Effector memory CD4-positive, alpha-beta T cell (primary cell): ENCODE measurements around the gene NIBAN1.
A peak's percentile ranks its signal among the peaks of the same experiment; 100 is the strongest.

Experiments used
- DNase-seq, 3 donors: peaks; one replicate each; pipeline ENCODE4 v3.0.0-alpha.2; 2020
- H3K27ac ChIP-seq: 2 replicates; pipeline ENCODE4 v1.7.0; 2013; ENCODE audit warnings: mild to moderate bottlenecking, low read length, moderate library complexity; ENCODE audit not compliant: insufficient read depth, poor library complexity, severe bottlenecking
- H3K27me3 ChIP-seq: replicated peaks from 2 replicates; pipeline ENCODE4 v1.7.0; 2013; ENCODE audit warnings: mild to moderate bottlenecking, low read length; ENCODE audit not compliant: insufficient read depth, control insufficient read depth, poor library complexity, severe bottlenecking
- H3K36me3 ChIP-seq: 2 replicates; pipeline ENCODE4 v1.7.0; 2013; ENCODE audit warnings: mild to moderate bottlenecking, low read length, moderate library complexity; ENCODE audit not compliant: control insufficient read depth, insufficient read depth
- H3K4me1 ChIP-seq: 2 replicates; pipeline ENCODE4 v1.7.0; 2013; ENCODE audit warnings: low read length, mild to moderate bottlenecking; ENCODE audit not compliant: control insufficient read depth, insufficient read depth, poor library complexity, severe bottlenecking
- H3K4me3 ChIP-seq: 2 replicates; pipeline ENCODE4 v1.7.0; 2013; ENCODE audit warnings: low read length, low read depth, mild to moderate bottlenecking; ENCODE audit not compliant: insufficient read depth, poor library complexity, severe bottlenecking
- H3K9me3 ChIP-seq: 2 replicates; pipeline ENCODE4 v1.7.0; 2013; ENCODE audit warnings: mild to moderate bottlenecking, low read length, moderate library complexity; ENCODE audit not compliant: control insufficient read depth

Gene NIBAN1

GRCh38 chr1:184994301-184994700 lies 20.0 kb upstream of the NIBAN1 start:
- DNase-seq = no peak
- H3K4me3 ChIP-seq = no peak overlapping the region
- H3K27ac ChIP-seq = no peak overlapping the region
- no peaks in the 10 kb centered on the region for H3K4me1 ChIP-seq
- H3K27me3 ChIP-seq = no peaks in the 10 kb centered on the region
- no peaks in the 10 kb centered on the region for H3K36me3 ChIP-seq
- H3K9me3 ChIP-seq = no peaks in the 10 kb centered on the region

- H3K36me3 ChIP-seq = no peaks in the 10 kb centered on the region
- no peaks in the 10 kb centered on the region for H3K9me3 ChIP-seq
- no peak overlapping the region for H3K27ac ChIP-seq
- no peaks in the 10 kb centered on the region for H3K27me3 ChIP-seq
- no peak overlapping the region for H3K4me3 ChIP-seq
- DNase-seq = no peak
- H3K4me1 ChIP-seq = no peaks in the 10 kb centered on the region
These were observed 18.0 kb upstream of the NIBAN1 start for GRCh38 chr1:184992271-184992670.

- no peaks in the 10 kb centered on the region for H3K4me1 ChIP-seq
- no peak for DNase-seq
- H3K27ac ChIP-seq = no peak overlapping the region
- H3K27me3 ChIP-seq = no peaks in the 10 kb centered on the region
- H3K9me3 ChIP-seq = no peaks in the 10 kb centered on the region
- no peaks in the 10 kb centered on the region for H3K36me3 ChIP-seq
- H3K4me3 ChIP-seq = no peak overlapping the region
These were observed 15.9 kb upstream of the NIBAN1 start for GRCh38 chr1:184990204-184990603.

DNA sequence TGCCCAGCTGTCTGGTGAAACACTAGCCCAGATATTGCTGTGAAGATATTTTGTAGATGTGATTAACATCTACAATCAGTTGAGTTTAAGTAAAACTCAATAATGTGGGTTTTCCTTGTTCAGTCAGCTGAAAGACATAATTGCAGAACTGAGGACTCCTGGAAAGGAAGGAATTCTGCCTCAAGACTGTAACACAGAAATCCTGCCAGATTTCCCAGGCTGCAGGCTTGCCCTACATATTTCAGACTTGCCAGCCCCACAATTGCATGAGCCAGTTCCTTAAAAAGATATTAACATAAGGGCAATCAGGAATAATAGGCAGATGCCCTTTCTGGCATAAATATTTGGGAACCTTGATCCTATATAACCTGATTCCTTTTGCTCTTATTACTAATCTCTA lies 14.2 kb upstream of the NIBAN1 start:
- no peaks in the 10 kb centered on the region for H3K36me3 ChIP-seq
- no peaks in the 10 kb centered on the region for H3K9me3 ChIP-seq
- no peaks in the 10 kb centered on the region for H3K4me1 ChIP-seq
- H3K27ac ChIP-seq = no peak overlapping the region
- DNase-seq = no peak
- H3K27me3 ChIP-seq = no peaks in the 10 kb centered on the region
- no peak overlapping the region for H3K4me3 ChIP-seq

DNA sequence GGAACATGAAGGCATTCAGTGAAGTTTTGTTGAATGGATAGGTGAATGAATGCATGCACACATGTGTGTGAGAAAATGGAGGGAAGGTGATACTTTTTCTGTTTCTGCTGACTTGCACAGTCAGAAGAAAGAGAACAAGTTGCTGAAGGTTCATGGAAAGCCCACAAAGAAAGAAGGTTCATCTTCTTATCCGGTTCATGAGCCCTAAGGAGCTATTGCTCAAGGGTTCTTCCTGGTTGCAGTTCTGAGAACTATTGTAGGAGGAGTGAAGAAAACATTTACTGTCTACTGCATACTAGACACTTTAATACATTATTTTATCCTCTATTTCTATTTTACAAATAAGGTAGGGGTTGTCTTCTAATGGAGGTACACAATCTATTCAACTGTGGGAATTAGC lies 13.4 kb upstream of the NIBAN1 start:
- H3K9me3 ChIP-seq = no peaks in the 10 kb centered on the region
- H3K36me3 ChIP-seq = no peaks in the 10 kb centered on the region
- H3K27ac ChIP-seq = no peak overlapping the region
- no peak overlapping the region for H3K4me3 ChIP-seq
- DNase-seq = no peak
- H3K4me1 ChIP-seq = no peaks in the 10 kb centered on the region
- H3K27me3 ChIP-seq = no peaks in the 10 kb centered on the region

DNA sequence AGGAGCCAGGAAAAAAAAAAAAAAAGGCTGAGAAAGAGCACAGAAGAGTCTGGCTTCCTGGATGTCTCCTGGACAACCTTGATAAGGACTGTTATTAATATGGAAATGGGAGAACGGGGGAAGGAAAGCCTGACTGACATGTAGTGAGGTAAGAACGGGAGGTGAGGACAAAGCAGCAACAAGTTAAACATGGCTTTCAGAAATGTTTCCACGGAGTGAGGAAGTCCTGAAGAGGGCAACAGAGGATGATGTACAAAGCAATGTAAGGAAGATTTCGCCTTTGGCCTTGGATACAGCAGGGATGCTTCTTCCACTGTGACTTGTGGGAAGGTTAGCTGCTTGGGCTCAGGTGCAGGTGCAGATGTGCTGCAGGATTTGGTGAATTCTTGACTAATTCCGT lies 11.9 kb upstream of the NIBAN1 start:
- Histone ChIP-seq H3K36me3 (no peaks in the 10 kb centered on the region), H3K27ac (no peak overlapping the region), H3K4me1 (no peaks in the 10 kb centered on the region), H3K4me3 (no peak overlapping the region), H3K27me3 (no peaks in the 10 kb centered on the region), H3K9me3 (no peaks in the 10 kb centered on the region)
- no peak for DNase-seq

DNA sequence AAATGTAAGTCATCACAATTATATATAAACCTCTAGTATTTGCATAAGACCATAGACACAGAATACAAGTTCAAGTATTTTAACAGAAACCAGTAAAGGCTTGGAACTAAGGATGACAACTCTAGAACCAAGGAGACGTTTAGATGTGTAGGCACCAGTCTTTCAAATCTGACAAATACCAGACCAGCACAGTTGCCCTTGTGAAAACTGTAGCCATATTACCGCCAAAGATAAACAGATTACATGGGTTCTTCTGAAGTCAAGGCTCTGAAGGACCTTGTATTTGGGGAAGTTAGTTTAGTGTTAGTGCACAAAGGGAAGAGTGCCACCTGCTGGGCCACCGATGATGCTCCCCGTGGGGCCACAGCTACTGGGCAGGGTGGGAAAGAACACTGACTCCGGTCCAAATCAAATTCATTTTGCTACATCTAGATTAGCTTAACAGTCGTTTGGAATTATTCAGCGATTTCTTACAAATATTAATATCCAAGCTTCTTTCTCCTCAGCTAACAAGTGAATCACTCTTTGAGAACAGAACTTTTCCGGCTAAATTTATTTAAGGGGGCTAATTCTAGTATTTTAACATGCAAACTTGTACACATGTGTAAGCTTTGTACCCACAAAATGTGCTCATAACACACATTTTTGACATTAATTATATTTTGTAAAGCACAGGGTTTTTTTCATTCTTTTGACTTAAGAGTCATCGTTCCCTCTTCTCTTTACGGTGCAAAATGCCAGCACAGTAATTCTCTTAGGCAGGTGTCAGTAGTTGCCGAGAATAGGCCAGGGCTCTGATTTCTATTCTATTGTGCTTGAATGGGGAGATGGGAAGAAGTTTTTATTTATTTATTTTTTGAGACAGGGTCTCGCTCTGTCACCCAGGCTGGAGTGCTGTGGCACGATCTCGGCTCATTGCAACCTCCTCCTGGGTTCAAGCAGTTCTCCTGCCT lies 8.0 kb upstream of the NIBAN1 start:
- Histone ChIP-seq H3K27me3 (no peaks in the 10 kb centered on the region), H3K4me3 (no peak overlapping the region), H3K27ac (no peak overlapping the region), H3K9me3 (no peaks in the 10 kb centered on the region), H3K4me1 (no peaks in the 10 kb centered on the region), H3K36me3 (no peaks in the 10 kb centered on the region)
- DNase-seq = peak; percentile 58 to 64 (median 60)

GRCh38 chr1:184980726-184981125 lies 6.4 kb upstream of the NIBAN1 start:
- no peaks in the 10 kb centered on the region for H3K36me3 ChIP-seq
- H3K27ac ChIP-seq = no peak overlapping the region
- H3K9me3 ChIP-seq = no peaks in the 10 kb centered on the region
- no peak overlapping the region for H3K4me3 ChIP-seq
- no peak for DNase-seq
- no peaks in the 10 kb centered on the region for H3K27me3 ChIP-seq
- no peaks in the 10 kb centered on the region for H3K4me1 ChIP-seq

GRCh38 chr1:184975208-184975870 lies 1.0 kb upstream of the NIBAN1 start:
- Histone ChIP-seq H3K36me3 (no peaks in the 10 kb centered on the region), H3K4me3 (no peak overlapping the region), H3K9me3 (no peaks in the 10 kb centered on the region), H3K27me3 (no peaks in the 10 kb centered on the region), H3K27ac (peak overlapping the region; percentile 28), H3K4me1 (peaks cover 6% of the 10 kb centered on the region)
- DNase-seq = no peak

DNA sequence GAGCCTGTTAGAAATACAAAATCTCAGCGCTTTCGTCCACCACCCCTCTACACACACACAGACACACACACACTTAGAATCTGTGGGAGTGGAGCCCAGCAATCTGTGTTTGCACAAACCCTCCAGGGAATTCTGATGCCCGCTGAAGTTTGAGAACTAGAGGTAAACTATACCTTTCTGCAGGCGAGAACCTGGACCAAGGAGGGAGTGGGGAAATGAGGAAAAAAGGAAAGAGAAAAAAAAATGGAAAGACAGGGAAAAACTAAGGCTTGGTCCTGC lies 468 bp upstream of the NIBAN1 start:
- Histone ChIP-seq H3K36me3 (no peaks in the 10 kb centered on the region), H3K4me3 (peak overlapping the region; percentile 89), H3K27me3 (no peaks in the 10 kb centered on the region), H3K4me1 (peaks cover 6% of the 10 kb centered on the region), H3K27ac (peak overlapping the region; percentile 92), H3K9me3 (no peaks in the 10 kb centered on the region)
- no peak for DNase-seq
